ENCODE measurements around the gene ZSCAN26. TPM values are rescaled to one million over a fixed set of nuclear protein-coding genes. Genes with fewer than 3 reads are reported as not detected.
"Not testable (repeated sequence)": the region's sequence is repeated elsewhere in the genome, so short reads cannot be mapped to it uniquely, and the experiment has no call there.

ZSCAN26 gene
- total RNA-seq, 1 donor from 2014 or later, result 12.2 TPM

GRCh38 chr6:28282926-28283325 lies 16.0 kb downstream of the ZSCAN26 start:
- DNase-seq, result no peak
- peaks cover 34% of the 10 kb centered on the region for H3K36me3 ChIP-seq

GRCh38 chr6:28291573-28291972 lies 24.6 kb downstream of the ZSCAN26 start:
- no peaks in the 10 kb centered on the region for H3K9me3 ChIP-seq
- no peak for TF ChIP-seq CTCF (IDR thresholded peaks at IDR 0.05)
- DNase-seq, result no peak
- no peaks in the 10 kb centered on the region for H3K4me1 ChIP-seq
- no peaks in the 10 kb centered on the region for H3K27me3 ChIP-seq (ENCODE audit: low read depth)
- ATAC-seq, result no peak
- H3K4me3 ChIP-seq, result no peak overlapping the region
- peaks cover 35% of the 10 kb centered on the region for H3K36me3 ChIP-seq
- intact Hi-C loops (cut with DNase I), result no loop called here
- H3K27ac ChIP-seq, result no peak overlapping the region

More at GRCh38 chr6:28282926-28283325, 16.0 kb downstream of the ZSCAN26 start:
- H3K4me1 ChIP-seq, result peaks cover 9% of the 10 kb centered on the region
- TF ChIP-seq CTCF (IDR thresholded peaks at IDR 0.05), result no peak
- H3K9me3 ChIP-seq, result peaks cover 6% of the 10 kb centered on the region
- intact Hi-C loops (cut with DNase I), result no loop called here
- H3K4me3 ChIP-seq, result no peak overlapping the region
- H3K27ac ChIP-seq, result no peak overlapping the region
- ATAC-seq, result no peak
- H3K27me3 ChIP-seq (ENCODE audit: low read depth), result no peaks in the 10 kb centered on the region

- H3K9me3 ChIP-seq, result no peaks in the 10 kb centered on the region
- intact Hi-C loops (cut with DNase I), result no loop called here
- no peak for TF ChIP-seq CTCF (IDR thresholded peaks at IDR 0.05)
- H3K27ac ChIP-seq, result no peak overlapping the region
- no peak for ATAC-seq
- H3K4me1 ChIP-seq, result no peaks in the 10 kb centered on the region
- H3K36me3 ChIP-seq, result peaks cover 30% of the 10 kb centered on the region
- DNase-seq, result no peak
- no peak overlapping the region for H3K4me3 ChIP-seq
- H3K27me3 ChIP-seq (ENCODE audit: low read depth), result no peaks in the 10 kb centered on the region
Observed at GRCh38 chr6:28295326-28295725, 28.4 kb downstream of the ZSCAN26 start.

GRCh38 chr6:28296520-28297060 lies 29.6 kb downstream of the ZSCAN26 start:
- Histone ChIP-seq H3K36me3 (peaks cover 39% of the 10 kb centered on the region), H3K27me3 (ENCODE audit: low read depth) (no peaks in the 10 kb centered on the region), H3K4me3 (no peak overlapping the region), H3K27ac (no peak overlapping the region), H3K4me1 (no peaks in the 10 kb centered on the region), H3K9me3 (no peaks in the 10 kb centered on the region)
- ATAC-seq (no peak), DNase-seq (no peak)
- TF ChIP-seq CTCF (IDR thresholded peaks at IDR 0.05), result no peak
- intact Hi-C loops (cut with DNase I), result no loop called here

GRCh38 chr6:28303570-28303969 lies 36.6 kb downstream of the ZSCAN26 start:
- Histone ChIP-seq H3K27me3 (ENCODE audit: low read depth) (no peaks in the 10 kb centered on the region), H3K27ac (no peak overlapping the region), H3K9me3 (no peaks in the 10 kb centered on the region), H3K4me1 (no peaks in the 10 kb centered on the region), H3K4me3 (no peak overlapping the region), H3K36me3 (peaks cover 16% of the 10 kb centered on the region)
- no peak for TF ChIP-seq CTCF (IDR thresholded peaks at IDR 0.05)
- ATAC-seq (no peak), DNase-seq (no peak)
- intact Hi-C loops (cut with DNase I), result no loop called here

- H3K27ac ChIP-seq; intact Hi-C loops (cut with DNase I); H3K27me3 ChIP-seq (ENCODE audit: low read depth); H3K36me3 ChIP-seq; DNase-seq; H3K9me3 ChIP-seq; ATAC-seq; H3K4me1 ChIP-seq; H3K4me3 ChIP-seq: not testable (repeated sequence)
Observed at GRCh38 chr6:28306363-28306762, 39.4 kb downstream of the ZSCAN26 start.
